Stimulated activated CD4-positive, alpha-beta T cell treated with anti-CD3 and anti-CD28 coated beads, Interleukin-12 subunit alpha, Interleukin-12 subunit beta, amount 100 ng/mL, for 48 hours (primary cell): ENCODE measurements around the gene ADAMTS13.
A peak's percentile ranks its signal among the peaks of the same experiment; 100 is the strongest.
"Not testable (repeated sequence)": the region's sequence is repeated elsewhere in the genome, so short reads cannot be mapped to it uniquely, and the experiment has no call there.

Source experiments
- DNase-seq, 3 donors: peaks; one replicate each; pipeline ENCODE4 v3.0.0-alpha.2; 2020; ENCODE audit warnings: low read depth in 2 of 3, low spot score in 1 of 3

ADAMTS13 gene

DNA sequence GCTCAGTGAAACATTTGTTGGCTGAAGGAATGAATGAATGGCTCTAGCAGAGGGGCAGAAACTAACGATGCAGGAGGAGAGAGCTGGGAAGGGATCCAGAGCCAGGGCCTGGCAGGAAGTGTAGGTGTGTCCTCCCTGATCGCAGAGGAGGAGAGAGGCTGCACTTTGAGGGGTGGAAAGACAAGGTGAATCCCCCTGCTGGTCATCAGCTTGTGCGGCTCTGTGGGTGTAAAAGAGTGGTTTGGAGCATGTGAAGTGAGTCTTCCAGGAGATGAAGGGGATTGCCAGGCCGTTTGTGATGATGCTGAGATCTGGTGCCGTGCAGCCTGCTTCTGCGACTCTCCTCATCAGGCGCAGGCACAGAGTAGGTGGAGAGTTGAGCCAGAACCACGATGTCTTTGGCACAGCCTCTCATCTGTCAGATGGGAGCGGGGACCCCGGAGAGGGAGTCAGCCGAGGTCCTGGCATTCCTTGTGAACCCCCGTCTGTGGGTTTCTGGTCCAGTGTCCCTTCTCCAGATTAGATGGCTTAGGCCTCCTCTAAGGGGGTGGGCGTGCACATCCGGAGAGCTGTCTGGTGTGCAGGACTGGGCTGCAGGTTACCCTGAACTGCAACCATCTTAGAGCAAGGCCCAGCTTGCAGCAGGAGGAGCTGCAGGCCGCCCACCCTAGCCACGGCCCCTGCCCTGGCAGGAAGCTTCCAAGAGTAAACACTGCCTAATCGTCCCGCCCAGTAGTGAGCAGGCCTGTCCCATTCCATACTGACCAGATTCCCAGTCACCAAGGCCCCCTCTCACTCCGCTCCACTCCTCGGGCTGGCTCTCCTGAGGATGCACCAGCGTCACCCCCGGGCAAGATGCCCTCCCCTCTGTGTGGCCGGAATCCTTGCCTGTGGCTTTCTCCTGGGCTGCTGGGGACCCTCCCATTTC is at the start of gene ADAMTS13:
TSS of gene ADAMTS13 (plus strand) at position 753 of the 928 bp plus-strand sequence. CDS start at position 830, 77 bp downstream.
- DNase-seq = peak; percentile 38 to 41 (median 40)

DNA sequence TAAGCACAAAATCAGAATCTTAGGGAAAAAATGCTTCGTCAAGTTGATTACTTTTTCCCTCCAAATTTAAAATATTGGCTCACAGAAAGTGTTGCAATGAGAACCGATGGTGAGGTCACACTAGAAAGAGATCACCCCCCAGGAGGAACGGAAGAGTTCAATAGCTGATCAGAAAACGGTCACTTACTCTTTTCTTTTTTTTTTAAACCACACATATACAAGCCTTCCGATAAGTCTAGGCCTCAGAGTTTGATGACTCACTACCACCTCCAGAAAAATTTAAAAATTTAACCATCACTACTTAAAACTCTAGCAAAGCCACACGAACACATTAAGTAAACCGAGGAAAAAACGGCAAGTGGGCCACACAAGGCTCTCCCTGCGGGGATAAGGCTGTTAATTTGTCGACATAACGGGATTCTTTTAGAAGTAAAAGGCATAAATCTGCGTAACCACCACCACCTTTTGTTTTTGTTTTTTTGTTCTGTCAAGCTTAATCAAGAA is 47.5 kb upstream of the ADAMTS13 start:
- DNase-seq = no peak

DNA sequence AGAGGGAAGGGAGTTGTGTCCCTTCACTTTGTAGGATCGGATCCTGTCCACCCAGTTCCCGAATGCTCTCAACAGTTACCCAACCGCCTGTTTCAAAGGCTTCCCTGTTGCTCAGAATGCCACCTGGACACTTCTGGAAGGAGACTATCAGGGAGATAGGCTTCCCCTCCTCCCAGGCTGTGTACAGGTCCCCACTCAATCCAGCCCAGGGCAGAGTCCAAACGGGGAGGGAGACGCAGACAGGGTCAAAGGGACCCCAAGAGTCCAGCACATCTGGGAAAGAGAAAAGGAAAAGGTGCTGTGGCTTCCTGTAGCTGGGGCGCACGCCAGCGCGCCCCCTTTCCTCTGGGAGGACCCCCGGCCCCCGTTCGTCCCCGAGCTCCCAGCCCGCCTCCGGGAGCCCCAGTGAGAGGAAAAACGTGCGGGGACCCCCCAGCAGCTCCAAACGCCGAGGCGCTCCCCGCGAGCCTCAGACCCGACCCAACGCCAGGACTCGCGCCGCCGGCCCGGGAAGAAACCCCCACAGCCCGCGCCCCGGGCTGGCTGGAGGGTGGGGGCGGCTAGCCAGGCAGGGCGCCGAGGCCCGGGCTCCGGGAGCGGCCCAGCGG is 46.9 kb upstream of the ADAMTS13 start:
- no peak for DNase-seq

DNA sequence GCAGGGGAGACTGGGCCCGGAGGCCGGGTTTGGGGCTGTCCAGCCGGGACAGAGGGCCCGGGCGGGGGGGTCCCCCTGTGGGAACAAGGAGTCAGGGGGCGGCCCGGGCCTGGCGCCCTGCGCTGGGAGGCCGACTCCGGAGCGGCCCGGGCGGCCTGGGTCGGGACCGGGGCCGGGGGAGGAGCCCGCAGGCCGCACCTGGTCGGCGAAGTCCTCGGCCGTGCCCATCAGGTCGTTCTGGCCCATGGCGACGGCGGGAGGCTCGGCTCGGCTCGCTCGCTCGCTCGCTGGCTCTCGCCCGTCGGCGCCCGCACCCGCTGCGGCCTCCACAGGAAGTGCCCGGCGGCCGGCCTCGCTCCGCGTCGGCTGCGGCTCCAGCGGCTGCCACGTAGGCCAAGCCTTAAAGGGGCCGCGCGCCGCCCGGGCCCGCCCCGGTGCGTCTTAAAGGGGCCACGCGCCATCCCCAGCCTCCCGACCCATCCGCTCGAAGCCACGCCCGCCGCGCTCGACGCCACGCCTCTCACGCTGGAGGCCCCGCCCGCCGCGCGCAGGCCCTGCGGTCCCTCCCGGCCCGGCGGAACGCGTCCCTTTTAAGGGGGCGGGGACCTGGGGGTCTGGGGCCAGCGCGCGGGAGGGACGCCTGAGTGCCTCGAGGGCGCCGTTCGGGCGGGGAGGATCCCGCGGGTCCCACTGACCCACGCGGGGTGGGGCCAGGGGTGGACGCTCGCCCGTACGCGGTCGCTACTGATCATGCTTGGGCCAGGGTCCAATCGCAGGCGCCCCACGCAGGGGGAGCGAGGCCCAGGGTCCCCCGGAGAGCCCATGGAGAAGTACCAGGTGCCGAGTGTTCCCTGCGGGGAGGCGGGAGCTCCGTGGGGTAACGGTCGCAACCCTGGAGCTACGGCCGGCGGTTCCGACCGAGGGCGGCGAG is 46.2 kb upstream of the ADAMTS13 start, which contains the start of the genes STKLD1 and SURF4:
TSS of gene STKLD1 (plus strand) at position 643 of the 931 bp plus-strand sequence. CDS start at position 751, 108 bp downstream.
TSS of gene SURF4 (minus strand) at position 337 of the 931 bp plus-strand sequence. CDS start at position 246, 91 bp downstream.
- DNase-seq = peak; percentile 91 to 93 (median 92)

DNA sequence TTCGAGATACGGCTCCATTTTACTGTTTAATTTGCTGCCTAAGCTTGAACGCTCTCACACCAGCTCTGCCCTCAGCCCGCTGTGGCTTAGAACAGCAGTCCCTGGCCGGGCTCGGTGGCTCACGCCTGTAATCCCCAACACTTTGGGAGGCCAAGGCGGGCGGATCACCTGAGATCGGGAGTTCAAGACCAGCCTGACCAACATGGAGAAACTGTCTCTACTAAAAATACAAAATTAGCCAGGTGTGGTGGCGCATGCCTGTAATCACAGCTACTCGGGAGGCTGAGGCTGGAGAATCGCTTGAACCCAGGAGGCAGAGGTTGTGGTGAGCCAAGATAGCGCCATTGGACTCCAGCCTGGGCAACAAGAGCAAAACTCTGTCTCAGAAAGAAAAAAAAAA is 44.9 kb upstream of the ADAMTS13 start:
- DNase-seq = not testable (repeated sequence)

DNA sequence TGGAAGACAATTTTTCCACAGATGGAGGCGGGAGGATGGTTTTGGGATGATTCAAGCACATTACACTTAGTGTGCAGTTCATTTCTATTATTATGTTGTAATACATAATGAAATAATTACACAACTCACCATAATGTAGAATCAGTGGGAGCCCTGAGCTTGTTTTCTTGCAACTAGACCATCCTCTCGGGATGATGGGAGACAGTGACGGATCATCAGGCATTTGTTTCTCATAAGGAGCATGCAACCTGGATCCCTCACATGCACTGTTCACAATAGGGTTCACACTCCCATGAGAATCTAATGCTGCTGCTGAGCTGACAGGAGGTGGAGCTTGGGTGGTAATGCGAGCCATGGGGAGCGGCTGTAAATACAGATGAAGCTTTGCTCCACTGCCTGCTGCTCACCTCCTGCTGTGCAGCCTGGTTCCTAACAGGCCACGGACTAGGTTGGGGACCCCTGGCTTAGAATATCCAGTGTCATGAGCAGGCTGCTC is 44.4 kb upstream of the ADAMTS13 start:
- DNase-seq = no peak

DNA sequence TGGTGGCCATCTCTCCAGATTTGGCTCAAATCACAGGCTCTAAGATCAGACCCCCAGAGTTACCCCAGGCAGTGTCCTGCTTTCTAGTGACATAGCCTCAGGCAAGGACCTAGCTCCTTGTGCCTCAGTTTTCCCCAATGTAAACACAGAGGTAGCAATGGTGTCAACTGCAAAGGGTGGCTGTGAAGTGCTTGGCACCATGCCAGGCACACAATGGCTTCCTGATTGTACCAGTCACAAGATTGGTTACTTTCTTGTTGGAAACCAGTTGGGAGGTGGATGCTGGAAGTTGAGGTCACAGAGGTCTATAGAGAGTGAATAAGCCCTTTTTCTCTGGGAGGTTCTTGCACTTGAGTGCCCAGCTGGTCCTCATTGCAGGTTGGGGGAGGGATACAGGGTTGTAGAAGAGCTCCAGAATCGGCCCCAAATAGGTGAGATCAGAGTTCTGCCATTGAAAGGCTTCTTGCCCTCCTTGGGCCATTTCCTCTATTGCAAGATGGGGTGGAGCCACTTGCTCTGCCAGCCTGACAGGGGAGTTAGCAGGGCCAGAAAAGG is 43.7 kb upstream of the ADAMTS13 start:
- no peak for DNase-seq

DNA sequence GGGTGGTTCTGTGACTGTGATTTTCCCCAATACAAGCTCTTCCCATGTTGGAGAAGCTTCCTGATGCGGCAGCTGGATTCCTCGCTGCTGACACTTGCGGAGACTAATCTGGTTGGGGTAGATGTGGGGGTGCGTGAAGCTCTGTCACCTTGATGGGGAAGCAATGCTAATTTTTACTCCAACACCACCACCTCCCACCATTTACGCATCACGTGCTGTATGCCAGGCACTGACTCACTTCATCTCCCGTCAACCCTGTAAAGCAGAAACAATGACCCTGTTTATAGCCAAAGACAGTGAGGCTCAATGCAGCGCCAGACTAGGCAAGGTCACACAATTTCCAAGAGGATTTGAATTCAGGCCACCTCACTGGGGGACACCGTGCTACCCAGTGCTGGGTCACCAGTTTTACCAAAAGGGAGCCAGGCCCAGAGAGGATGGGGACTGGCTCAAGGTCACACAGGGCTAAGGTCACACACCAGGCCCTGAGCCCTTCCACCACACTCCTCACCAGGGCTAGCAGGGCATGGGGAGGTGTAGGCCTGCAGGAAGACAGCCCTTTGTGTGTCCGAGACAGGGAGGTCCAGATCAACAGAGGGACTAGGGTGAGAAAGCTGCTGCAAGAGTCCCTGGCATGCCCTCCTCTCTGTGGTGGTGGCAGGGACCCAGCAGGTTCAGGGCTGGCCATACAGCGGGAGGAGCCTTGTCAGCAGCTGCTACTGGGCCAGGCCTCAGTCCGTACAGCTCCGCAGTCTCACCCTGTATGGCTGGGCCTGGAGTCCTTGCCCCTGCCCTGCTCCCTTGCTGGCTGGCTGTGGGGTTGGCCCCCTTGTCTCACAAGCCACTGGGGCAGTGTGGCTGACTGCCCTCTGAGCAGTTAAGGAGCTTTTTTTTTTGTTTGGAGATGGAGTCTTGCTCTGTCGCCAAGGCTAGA is 42.7 kb upstream of the ADAMTS13 start:
- DNase-seq = no peak

DNA sequence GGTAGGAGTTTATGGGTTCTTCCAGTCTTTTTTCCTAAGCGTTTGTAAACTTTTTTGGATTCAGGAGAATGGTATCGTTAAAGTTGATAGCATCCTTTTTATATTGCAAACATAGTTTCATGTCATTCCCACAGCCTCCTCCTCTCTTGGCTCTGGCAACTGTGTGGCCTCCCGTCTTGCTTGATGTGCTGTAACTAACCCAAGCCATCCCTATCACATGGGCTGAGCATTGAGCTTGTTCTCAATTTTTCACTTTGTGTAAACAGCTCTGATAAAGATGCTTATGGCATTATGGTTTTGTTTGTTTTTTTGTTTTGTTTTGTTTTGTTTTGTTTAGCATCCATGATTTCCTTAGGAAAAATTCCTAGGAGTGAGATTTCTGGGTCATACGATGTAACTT is 41.4 kb upstream of the ADAMTS13 start:
- DNase-seq = no peak

DNA sequence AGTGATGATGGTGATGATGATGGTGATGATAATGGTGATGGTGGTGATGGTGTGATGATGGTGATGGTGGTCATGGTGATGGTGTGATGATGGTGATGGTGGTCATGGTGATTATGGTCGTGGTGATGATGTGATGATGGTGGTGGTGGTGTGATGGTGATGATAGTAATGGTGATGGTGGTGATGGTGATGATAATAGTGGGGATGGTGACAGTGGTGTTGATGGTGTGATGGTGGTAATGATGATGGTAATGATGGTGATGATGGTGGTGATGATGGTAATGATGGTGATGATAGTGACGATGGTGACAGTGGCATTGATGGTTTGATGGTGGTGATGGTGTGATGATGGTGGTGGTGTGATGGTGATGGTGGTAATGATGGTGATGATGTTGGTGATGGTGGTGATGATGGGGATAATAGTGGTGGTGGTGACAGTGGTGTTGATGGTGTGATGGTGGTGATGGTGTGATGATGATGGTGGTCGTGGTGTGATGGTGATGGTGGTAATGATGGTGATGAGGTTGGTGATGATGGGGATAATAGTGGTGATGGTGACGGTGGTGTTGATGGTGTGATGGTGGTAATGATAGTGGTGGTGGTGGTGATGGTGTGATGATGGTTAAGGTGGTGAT is 39.5 kb upstream of the ADAMTS13 start:
- no peak for DNase-seq

DNA sequence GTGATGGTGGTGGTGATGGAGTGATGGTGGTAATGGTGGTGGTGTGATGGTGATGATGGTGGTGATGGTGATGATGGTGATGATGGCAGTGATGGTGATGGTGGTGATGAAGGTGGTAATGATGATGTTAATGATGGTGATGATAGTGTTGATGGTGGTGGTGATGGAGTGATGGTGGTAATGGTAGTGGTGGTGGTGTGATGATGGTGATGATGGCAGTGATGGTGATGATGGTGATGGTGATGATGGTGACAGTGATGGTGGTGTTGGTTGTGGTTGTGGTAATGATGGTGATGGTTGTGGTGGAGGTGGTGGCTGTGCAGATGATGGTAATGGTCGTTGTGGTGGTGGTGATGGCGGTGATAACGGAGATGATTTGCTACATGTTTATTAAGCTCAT is 38.7 kb upstream of the ADAMTS13 start:
- no peak for DNase-seq

DNA sequence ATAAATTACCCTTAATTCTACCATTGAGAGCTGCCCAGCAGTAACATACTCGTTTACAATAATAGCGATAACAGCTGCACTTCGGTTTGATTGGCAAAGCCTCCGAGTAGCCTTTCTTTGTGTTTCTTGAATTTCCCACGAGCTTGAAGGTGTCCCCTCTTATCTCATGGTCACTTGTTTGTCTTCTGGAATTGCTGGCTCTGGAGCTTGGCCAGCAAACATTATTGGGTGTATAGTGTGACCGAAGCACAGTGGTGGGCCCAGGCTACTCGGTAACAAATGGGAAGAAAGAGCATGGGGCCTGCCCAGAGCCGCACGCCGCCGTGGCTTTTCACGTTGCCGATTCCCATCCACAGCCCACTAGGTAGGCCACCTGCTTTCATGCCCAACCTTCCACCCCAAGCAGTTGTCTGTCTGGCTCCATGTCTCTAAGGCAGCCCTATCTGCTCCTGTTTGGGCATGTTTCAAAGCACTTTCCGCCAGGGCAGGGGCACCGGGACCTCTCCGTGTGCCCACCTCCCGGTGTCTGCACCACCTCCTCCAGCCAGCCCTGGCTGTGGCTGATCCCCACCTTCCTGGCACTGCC is 37.3 kb upstream of the ADAMTS13 start:
- DNase-seq = no peak

DNA sequence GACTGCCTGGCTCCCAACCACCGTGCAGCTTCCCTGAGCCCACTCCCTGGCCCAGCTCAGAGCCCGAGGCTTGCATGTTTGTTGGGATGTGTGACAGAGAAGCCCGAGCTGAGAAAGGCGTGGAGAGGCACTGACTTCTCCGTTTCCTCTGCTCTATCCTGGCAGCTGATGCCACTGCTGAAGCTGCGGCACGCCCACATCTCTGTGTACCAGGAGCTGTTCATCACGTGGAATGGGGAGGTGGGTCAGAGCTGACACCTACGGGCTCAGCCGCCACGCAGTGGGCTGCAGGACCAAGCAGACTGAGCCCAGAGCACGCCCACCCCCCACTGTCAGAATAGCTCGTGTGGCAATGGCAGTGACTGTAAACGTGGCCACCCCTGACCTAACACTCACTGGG is 36.7 kb upstream of the ADAMTS13 start:
- no peak for DNase-seq

DNA sequence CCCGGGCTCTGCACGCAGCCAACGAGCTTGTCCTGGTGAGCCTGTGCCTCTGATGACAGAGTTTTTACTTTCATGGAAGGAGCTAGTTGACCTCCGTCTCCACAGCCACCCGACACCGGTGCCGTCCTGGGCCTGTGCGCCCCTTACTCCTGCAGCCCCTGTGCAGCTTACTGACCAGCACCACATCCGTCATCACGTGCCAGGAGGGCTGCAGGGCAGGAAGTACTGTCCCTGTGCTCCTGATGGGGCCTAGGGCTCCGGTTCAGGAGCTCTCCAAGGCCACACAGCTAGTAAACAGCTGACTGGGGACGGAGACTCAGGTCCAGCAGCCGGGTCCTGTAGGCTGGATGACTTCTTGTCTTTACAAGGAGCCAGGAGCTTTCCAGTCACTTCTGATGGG is 35.8 kb upstream of the ADAMTS13 start:
- DNase-seq = no peak

DNA sequence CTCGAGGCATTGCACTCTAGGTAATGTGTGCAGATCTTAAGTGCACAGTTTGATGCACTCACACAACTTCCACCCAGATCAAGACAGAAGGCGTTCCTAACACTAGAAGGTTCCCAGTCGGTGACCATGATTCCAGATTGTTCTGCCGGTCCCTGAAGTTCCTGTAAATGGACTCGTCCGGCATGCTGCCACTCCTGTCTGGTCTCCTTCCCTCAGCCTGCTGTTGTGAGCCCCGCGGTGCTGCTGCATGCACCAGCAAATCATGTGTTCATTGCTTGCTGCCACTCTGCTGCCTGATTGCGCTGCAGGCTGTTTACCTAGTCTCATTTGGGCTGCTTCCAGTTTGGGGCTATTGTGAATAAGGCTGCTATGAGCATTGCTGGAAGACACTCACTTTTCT is 34.5 kb upstream of the ADAMTS13 start:
- DNase-seq = no peak

DNA sequence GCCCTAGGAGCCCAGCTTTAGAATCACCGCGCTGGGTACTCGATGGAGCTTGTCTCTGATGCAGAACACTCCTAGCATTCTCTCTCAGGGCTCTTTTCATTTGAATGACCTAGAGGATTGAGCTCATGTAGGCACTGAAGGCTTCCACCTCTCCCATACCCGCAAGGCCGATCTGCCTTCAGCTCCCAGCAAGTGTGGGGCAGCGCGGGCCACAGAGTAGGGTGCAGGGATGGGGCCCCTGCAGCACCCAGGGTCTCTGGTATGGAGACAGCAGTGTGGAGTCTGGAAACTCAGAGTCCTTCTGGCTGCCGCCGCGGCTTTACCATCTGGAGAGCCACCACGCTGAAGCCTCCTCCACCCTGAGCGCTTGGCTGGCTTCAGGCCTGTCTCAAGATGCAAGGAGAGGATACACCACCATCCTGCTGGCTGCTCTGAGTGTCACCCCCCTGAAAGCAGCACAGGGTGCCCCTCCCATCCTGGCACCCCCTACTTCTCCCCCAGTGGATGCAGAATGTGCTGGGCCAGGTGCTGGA is 33.1 kb upstream of the ADAMTS13 start:
- DNase-seq = no peak

DNA sequence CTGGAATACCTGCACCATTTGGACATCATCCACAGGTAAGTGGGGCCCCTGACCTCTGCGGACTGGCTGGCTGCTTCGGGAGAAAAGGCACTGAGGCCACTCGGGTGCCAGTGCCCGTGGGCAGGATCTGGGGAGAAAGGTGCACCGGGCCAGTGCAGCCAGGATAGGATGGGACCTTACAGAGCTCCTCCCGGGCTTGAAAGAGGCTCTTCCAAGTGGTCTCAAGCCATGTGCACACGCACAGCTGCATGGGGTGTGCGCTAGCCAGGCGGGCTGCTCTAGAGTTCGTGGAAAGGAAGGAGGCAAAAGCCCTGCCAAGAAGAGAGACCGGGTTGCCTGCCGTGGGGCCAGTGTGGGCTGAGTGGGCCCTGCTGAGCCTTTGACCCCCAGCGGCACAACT is 32.6 kb upstream of the ADAMTS13 start:
- DNase-seq = no peak

DNA sequence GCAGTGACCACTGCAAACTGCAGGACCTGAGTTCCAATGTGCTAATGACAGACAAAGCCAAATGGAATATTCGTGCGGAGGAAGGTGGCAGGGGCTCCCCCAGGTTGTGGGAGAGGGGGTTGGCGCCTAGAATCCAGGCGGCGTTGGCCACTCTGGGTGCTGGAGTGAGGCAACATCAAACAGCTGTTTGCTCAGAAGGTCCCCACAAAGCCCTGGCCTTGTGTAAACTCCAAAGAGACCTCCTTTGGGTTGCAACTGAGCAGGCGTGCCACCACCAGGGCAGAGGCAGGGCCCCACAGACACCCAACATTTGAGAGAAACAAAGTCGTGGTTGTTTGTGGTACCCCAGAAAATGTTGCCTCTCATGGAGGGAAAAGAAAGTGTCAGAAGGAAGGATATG is 31.5 kb upstream of the ADAMTS13 start:
- DNase-seq = no peak
